ENCODE data around the gene CACNB3. TPM values are rescaled to one million over a fixed set of nuclear protein-coding genes. Genes with fewer than 3 reads are reported as not detected.
"Not testable (repeated sequence)": the region's sequence is repeated elsewhere in the genome, so short reads cannot be mapped to it uniquely, and the experiment has no call there.

CACNB3 gene
- total and polyA plus RNA-seq, 2 experiments from 2014 or later = 23.2 to 28.6 TPM

DNA sequence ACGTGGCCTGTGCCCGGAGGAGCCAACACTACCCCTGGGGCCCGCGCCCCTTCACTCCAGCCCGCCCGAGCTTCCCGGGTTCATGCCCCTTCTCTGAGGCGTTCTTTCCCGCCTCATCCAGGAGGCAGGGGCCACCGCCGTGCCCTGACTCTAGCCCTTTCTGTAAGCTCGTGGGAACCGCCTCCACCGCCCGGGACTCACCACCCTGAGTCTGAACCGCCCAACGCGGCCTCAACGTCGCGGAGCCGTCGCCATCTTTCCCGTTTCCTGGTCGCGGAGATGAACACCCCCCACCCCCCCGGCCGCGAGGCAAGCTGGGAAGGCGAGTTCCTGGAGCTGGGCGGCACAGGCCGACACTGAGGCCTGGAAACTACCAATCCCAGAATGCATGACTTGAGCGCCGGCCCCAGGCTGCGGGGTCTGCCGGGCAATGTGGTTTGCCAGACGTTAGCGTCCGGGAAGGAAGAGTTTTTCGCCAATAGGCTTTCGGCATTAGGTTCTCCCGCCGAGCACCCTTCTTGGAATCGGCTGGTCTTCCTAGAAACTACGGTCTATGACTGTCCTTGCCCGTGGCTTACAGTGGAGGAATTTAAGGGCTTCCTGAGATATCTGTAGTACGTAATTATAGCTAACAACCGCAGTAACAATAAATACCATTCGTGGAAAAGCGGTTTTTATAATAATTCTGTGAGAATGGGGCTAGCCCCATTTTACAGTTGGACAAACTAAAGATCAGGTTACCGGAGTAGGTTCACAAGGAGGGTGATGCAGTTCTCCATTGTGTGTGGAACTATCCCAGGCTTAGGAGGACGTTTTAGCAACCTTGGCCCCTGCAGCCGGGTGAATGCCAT is 33.8 kb downstream of the CACNB3 start, which contains the start of gene DDX23:
Gene DDX23, minus strand, starts transcription at position 281 of the 851 bp plus-strand sequence. CDS start 6,381 bp downstream, outside the sequence.
- peaks cover 47% of the 10 kb centered on the region for H3K79me2 ChIP-seq
- H3K27ac ChIP-seq = peak within 1 kb of the TSS; percentile 76
- H3K9me2 ChIP-seq (replicated peaks; ENCODE audit: insufficient read depth) = no peaks in the 10 kb centered on the region
- peaks cover 18% of the 10 kb centered on the region for H3K4me1 ChIP-seq (ENCODE audit: insufficient read depth)
- H3K36me3 ChIP-seq (replicated peaks; ENCODE audit: insufficient read depth, low read depth) = no peaks in the 10 kb centered on the region
- TF ChIP-seq EZH2 (IDR thresholded peaks at IDR 0.05; ENCODE audit: borderline replicate concordance) (no peak), EZH2phosphoT487 (IDR thresholded peaks at IDR 0.05; ENCODE audit: low read depth, severe bottlenecking, unreplicated experiment) (no peak), CTCF (IDR thresholded peaks at IDR 0.05; ENCODE audit: poor library complexity) (no peak)
- no peaks in the 10 kb centered on the region for H3K27me3 ChIP-seq
- H3K9me3 ChIP-seq (ENCODE audit: low read depth) = no peaks in the 10 kb centered on the region
- peak within 1 kb of the TSS; percentile 71 for H3K4me3 ChIP-seq
- peak within 1 kb of the TSS; percentile 50 for H2AFZ ChIP-seq
- H4K20me1 ChIP-seq (ENCODE audit: insufficient read depth, poor library complexity, severe bottlenecking) = peaks cover 1% of the 10 kb centered on the region
- under 1% methylated on average over 46 of the region's 53 CpGs for WGBS (ENCODE audit: low lambda C conversion rate, missing lambda C conversion rate)
- H3K4me2 ChIP-seq = peak within 1 kb of the TSS; percentile 82
- DNase-seq (ENCODE audit: low spot score) = peak; percentile 97

DNA sequence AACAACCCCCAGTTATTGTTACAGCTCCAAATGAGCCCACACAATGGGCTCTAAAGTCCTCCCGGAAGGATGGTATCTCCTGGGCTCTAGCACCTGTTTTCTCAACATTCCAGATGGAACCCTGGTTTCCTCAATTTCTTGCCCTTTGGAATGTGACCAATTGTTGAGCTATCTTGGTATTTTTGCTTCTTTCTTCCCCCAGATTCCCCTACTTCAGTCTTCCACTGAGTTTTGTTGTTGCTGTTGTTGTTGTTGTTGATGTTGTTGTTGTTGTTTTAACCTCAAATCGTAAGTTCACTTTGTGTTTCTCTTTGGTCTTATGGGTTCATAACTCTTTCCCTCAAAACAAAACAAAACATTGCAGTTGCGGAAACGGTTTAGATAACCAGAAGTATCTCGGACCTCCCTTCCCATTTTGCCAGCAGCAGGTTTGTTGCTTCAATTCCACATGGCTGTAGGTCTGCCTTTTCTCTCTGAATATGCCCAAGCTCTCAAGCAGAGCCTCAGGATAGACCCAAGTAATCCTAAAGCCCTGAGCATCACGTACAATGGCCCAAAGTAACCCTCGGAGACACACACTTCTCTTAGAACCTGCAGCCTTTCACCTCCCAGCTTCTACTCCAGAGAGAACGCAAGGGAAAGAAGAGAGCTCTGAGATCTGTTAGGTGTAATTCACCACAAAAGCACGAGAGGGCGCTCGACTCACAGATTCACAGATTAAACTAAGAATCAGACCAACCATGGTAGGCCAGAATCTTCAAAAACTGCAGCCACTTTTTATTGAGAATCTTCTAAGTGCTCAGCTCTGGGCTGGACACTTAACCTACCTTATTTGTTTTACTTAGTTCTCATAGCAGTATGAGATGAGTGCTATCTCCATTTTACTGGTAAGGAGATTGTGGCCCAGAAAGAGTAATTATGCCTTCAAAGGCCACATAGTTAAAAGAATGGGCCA is 34.7 kb downstream of the CACNB3 start:
- Histone ChIP-seq H3K27me3 (no peaks in the 10 kb centered on the region), H3K4me1 (ENCODE audit: insufficient read depth) (peaks cover 18% of the 10 kb centered on the region), H3K36me3 (replicated peaks; ENCODE audit: insufficient read depth, low read depth) (no peaks in the 10 kb centered on the region), H3K27ac (peak overlapping the region; percentile 12), H2AFZ (peak overlapping the region; percentile 50), H3K9me3 (ENCODE audit: low read depth) (no peaks in the 10 kb centered on the region), H3K79me2 (peaks cover 38% of the 10 kb centered on the region), H3K4me3 (no peak overlapping the region), H4K20me1 (ENCODE audit: insufficient read depth, poor library complexity, severe bottlenecking) (no peaks in the 10 kb centered on the region), H3K4me2 (peak overlapping the region; percentile 74), H3K9me2 (replicated peaks; ENCODE audit: insufficient read depth) (no peaks in the 10 kb centered on the region)
- DNase-seq (ENCODE audit: low spot score) = peak; percentile 92
- TF ChIP-seq EZH2 (IDR thresholded peaks at IDR 0.05; ENCODE audit: borderline replicate concordance) (no peak), EZH2phosphoT487 (IDR thresholded peaks at IDR 0.05; ENCODE audit: low read depth, severe bottlenecking, unreplicated experiment) (no peak), CTCF (IDR thresholded peaks at IDR 0.05; ENCODE audit: poor library complexity) (peak; percentile 84)
- WGBS (ENCODE audit: low lambda C conversion rate, missing lambda C conversion rate) = 19% methylated on average over 11 of the region's 11 CpGs

DNA sequence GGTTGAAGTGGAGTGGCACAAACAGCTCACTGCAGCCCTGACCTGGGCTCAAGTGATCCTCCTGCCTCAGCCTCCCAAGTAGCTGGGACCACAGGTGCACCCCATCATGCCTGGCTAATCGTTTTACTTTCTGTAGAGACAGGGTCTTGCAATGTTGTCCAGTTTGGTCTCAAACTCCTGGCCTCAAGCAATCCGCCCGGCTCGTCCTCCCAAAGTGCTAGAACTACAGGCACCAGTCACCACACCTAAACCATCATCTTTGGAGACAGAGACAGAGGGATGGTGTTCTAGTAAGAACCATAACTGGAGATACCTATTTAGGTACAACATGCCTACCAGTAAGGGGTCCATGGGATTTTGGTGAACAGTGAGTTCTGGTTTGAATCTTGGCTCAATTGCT is 36.2 kb downstream of the CACNB3 start:
- H3K4me1 ChIP-seq (ENCODE audit: insufficient read depth) = peaks cover 18% of the 10 kb centered on the region
- no peak overlapping the region for H2AFZ ChIP-seq
- no peak for TF ChIP-seq EZH2phosphoT487 (IDR thresholded peaks at IDR 0.05; ENCODE audit: low read depth, severe bottlenecking, unreplicated experiment)
- no peak for TF ChIP-seq EZH2 (IDR thresholded peaks at IDR 0.05; ENCODE audit: borderline replicate concordance)
- H3K4me3 ChIP-seq = no peak overlapping the region
- 95% methylated on average over 4 of the region's 4 CpGs for WGBS (ENCODE audit: low lambda C conversion rate, missing lambda C conversion rate)
- H3K9me3 ChIP-seq (ENCODE audit: low read depth) = no peaks in the 10 kb centered on the region
- no peak overlapping the region for H3K27ac ChIP-seq
- H3K79me2 ChIP-seq = peaks cover 24% of the 10 kb centered on the region
- H3K27me3 ChIP-seq = no peaks in the 10 kb centered on the region
- no peak overlapping the region for H3K4me2 ChIP-seq
- no peaks in the 10 kb centered on the region for H3K9me2 ChIP-seq (replicated peaks; ENCODE audit: insufficient read depth)
- DNase-seq (ENCODE audit: low spot score) = no peak
- no peaks in the 10 kb centered on the region for H4K20me1 ChIP-seq (ENCODE audit: insufficient read depth, poor library complexity, severe bottlenecking)
- H3K36me3 ChIP-seq (replicated peaks; ENCODE audit: insufficient read depth, low read depth) = no peaks in the 10 kb centered on the region

DNA sequence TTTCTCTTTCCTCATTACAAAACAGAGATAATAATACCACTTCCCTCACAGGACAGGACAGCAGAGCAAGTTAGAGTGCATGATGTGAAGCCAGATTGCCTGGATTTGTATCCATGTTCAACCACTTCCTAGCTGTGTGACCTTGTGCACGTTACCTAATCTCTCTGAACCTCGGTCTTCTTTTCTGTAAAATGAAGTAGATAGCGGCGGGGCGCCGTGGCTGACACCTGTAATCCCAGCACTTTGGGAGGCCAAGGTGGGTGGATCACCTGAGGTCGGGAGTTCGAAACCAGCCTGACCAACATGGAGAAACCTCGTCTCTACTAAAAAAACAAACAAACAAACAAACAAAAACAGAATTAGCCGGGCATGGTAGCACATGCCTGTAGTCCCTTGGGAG is 36.6 kb downstream of the CACNB3 start:
- Histone ChIP-seq H3K79me2 (peaks cover 20% of the 10 kb centered on the region), H3K4me1 (ENCODE audit: insufficient read depth) (peaks cover 18% of the 10 kb centered on the region)
- H3K9me3 ChIP-seq (ENCODE audit: low read depth); DNase-seq (ENCODE audit: low spot score); H3K4me3 ChIP-seq; H4K20me1 ChIP-seq (ENCODE audit: insufficient read depth, poor library complexity, severe bottlenecking); H3K36me3 ChIP-seq (replicated peaks; ENCODE audit: insufficient read depth, low read depth); H3K9me2 ChIP-seq (replicated peaks; ENCODE audit: insufficient read depth); H3K27me3 ChIP-seq; H3K4me2 ChIP-seq; H2AFZ ChIP-seq; H3K27ac ChIP-seq: not testable (repeated sequence)
- 88% methylated on average over 10 of the region's 10 CpGs for WGBS (ENCODE audit: low lambda C conversion rate, missing lambda C conversion rate)
